Measurements from ENCODE around the gene CDK14.

Gene CDK14

DNA sequence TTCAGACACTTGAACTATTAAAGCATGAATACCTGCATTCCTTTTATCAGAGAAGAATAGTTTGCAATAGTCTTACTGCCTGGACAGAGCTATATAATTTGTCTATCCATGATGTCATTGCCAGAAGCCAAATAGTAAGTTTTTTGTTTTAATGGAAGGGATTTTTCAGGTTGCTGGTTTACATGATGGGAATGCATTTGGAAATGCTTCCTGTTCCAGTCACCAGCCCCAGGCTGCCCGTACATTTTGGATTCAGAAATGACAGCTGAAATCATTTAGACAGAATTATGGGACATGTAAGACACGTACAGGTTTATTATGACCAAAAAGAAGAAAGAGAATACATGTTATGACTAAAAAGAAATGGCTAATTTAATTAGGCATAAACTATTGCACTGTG is 293.1 kb downstream of the CDK14 start:
- TF ChIP-seq POLR2AphosphoS5 (IDR thresholded peaks at IDR 0.05; ENCODE audit: low read depth, low read length) (no peak), TAF1 (IDR thresholded peaks at IDR 0.05; ENCODE audit: borderline replicate concordance, insufficient read depth, low read length) (no peak), SIN3A (IDR thresholded peaks at IDR 0.05; ENCODE audit: borderline replicate concordance, insufficient read depth, low read length) (no peak), FOXP2 (optimal IDR thresholded peaks at IDR 0.05; ENCODE audit: borderline replicate concordance, extremely low read depth, extremely low read length, insufficient read depth) (no peak), REST (IDR thresholded peaks at IDR 0.05; ENCODE audit: insufficient read depth in 1 of 2, low read depth in 2 of 2, low read length in 2 of 2) (no peak)

DNA sequence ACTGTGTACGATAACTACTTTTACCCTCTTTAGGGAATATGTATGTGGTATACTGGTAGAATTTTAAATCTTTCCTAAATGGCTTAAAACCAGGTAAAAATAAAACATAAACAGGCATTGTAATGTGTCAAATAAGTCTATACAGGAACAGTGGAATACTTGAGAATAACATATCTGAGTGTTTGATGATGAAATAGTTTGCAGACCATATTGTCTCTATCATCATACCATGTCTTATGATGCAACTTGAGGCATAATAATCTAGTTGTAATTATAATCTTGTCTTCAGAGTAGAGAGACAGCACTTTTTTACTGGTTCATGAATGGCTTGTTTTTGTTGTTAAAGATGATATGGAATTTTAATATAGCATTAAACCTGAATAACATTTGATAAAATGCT is 293.5 kb downstream of the CDK14 start:
- TF ChIP-seq FOXP2 (optimal IDR thresholded peaks at IDR 0.05; ENCODE audit: borderline replicate concordance, extremely low read depth, extremely low read length, insufficient read depth) (no peak), POLR2AphosphoS5 (IDR thresholded peaks at IDR 0.05; ENCODE audit: low read depth, low read length) (no peak), REST (IDR thresholded peaks at IDR 0.05; ENCODE audit: insufficient read depth in 1 of 2, low read depth in 2 of 2, low read length in 2 of 2) (no peak), SIN3A (IDR thresholded peaks at IDR 0.05; ENCODE audit: borderline replicate concordance, insufficient read depth, low read length) (no peak), TAF1 (IDR thresholded peaks at IDR 0.05; ENCODE audit: borderline replicate concordance, insufficient read depth, low read length) (no peak)

- TF ChIP-seq SIN3A (IDR thresholded peaks at IDR 0.05; ENCODE audit: borderline replicate concordance, insufficient read depth, low read length) = no peak
Observed at GRCh38 chr7:90891529-90891928, 295.4 kb downstream of the CDK14 start.

DNA sequence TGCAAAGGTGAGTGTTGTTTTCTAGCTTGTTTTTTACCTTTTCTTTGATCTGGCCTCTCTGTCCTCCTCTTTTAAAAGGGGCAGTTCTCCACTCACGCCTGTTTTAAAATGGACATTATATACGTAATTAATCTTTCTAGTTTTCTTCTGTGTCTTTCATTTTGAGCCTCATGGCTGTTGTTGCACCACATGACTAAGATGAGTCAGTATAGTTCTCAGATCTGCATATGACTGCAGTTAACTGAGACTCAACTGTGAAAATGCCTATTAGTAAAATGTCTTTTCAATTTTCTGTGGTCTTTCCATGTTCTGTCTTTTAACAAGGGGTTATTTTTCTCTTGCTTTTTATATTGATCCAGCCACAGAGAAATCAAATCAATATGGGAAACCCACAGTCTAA is 296.1 kb downstream of the CDK14 start:
- no peak for TF ChIP-seq SIN3A (IDR thresholded peaks at IDR 0.05; ENCODE audit: borderline replicate concordance, insufficient read depth, low read length)
- TF ChIP-seq POLR2AphosphoS5 (IDR thresholded peaks at IDR 0.05; ENCODE audit: low read depth, low read length) = no peak
- no peak for TF ChIP-seq TAF1 (IDR thresholded peaks at IDR 0.05; ENCODE audit: borderline replicate concordance, insufficient read depth, low read length)

DNA sequence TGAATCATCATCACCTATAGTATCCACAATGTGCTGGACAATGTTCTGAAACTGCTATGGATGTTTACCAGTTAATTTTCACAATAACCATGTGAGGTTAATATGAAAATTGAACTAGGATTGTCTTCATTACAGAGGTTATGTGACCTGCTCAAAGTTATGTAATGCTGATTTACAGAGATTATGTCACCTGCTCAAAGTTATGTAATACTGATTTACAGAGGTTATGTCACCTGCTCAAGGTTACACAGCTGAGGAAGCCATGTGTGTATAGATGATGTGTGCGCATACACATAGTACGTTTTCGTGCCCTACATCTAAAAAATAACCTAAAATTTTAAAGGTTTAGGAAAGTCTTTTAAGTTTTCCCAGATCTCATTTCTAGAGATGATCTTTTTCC is 298.0 kb downstream of the CDK14 start:
- no peak for TF ChIP-seq SIN3A (IDR thresholded peaks at IDR 0.05; ENCODE audit: borderline replicate concordance, insufficient read depth, low read length)
- TF ChIP-seq FOXP2 (optimal IDR thresholded peaks at IDR 0.05; ENCODE audit: borderline replicate concordance, extremely low read depth, extremely low read length, insufficient read depth) = no peak
- no peak for TF ChIP-seq REST (IDR thresholded peaks at IDR 0.05; ENCODE audit: insufficient read depth in 1 of 2, low read depth in 2 of 2, low read length in 2 of 2)
- no peak for TF ChIP-seq TAF1 (IDR thresholded peaks at IDR 0.05; ENCODE audit: borderline replicate concordance, insufficient read depth, low read length)
- TF ChIP-seq POLR2AphosphoS5 (IDR thresholded peaks at IDR 0.05; ENCODE audit: low read depth, low read length) = no peak

DNA sequence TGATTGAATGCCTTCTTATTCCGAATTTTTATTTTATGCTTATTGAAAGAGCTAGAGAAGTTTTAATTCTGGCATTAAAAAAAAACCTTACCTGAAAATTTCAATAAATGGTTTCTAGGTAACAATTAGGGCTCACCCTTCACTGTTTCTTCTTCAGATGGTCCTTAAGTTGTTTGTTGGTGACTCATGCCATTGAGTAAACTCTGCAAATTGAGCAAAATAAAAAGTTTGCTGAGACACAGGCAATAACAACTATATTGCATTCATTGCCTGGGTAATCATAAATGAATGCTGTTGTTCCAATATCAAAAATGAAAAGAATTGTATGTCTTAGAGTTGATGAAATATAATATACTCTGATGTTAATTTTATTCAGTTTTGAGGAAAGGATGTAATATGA is 300.3 kb downstream of the CDK14 start:
- TF ChIP-seq POLR2AphosphoS5 (IDR thresholded peaks at IDR 0.05; ENCODE audit: low read depth, low read length) (no peak), REST (IDR thresholded peaks at IDR 0.05; ENCODE audit: insufficient read depth in 1 of 2, low read depth in 2 of 2, low read length in 2 of 2) (no peak), SIN3A (IDR thresholded peaks at IDR 0.05; ENCODE audit: borderline replicate concordance, insufficient read depth, low read length) (no peak), FOXP2 (optimal IDR thresholded peaks at IDR 0.05; ENCODE audit: borderline replicate concordance, extremely low read depth, extremely low read length, insufficient read depth) (no peak), TAF1 (IDR thresholded peaks at IDR 0.05; ENCODE audit: borderline replicate concordance, insufficient read depth, low read length) (no peak)

Data from PFSK-1 (cell line).